Retinal pigment epithelial cell (primary cell): ENCODE measurements around the gene PARP11.
A peak's percentile ranks its signal among the peaks of the same experiment; 100 is the strongest.

Experiments
- DNase-seq: peaks from one replicate; pipeline ENCODE4 v3.0.0-alpha.2; 2010; ENCODE audit warnings: low read depth
- H3K4me3 ChIP-seq: 2 replicates; pipeline ENCODE4 v1.5.1; 2011; ENCODE audit warnings: mild to moderate bottlenecking, low read length, control low read depth, moderate library complexity
- CTCF ChIP-seq: conservative IDR thresholded peaks from 2 replicates; pipeline ENCODE4 v1.5.1; 2011; ENCODE audit warnings: low read depth, low read length, control low read depth, inconsistent platforms

Gene PARP11

GRCh38 chr12:3795066-3795465 lies 78.1 kb downstream of the PARP11 start:
- DNase-seq = no peak
- H3K4me3 ChIP-seq = no peak overlapping the region
- no peak for TF ChIP-seq CTCF

DNA sequence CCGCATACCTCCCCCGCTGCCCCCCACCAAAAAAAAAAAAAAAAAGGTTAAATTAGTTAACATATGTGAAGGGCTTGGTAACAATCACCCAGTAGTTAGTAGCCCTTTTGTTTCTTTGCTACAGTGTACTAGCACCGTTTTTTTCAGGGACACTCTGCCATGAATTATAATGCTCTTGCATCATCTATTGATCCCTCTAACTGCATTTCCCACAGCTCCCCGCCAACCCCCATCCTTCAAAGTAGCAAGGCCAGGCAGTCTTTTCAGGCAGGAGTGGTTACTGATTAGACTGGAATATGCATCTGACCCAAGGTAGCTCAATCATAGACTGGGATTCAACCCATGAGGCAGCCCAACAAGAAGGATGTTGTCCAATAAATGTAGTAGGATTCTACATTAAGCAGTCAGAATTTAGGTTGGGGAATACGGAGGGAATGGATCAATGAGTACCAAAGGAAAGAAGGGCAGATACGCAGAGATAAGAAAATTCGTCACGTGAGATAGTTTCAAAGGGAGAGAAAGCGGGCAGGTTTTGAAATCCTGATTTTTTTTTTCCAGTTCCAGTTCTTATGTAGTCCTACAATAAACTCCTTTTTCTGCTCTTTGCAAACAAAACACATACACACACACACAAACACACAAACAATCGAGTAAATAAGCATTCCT lies 80.4 kb downstream of the PARP11 start:
- TF ChIP-seq CTCF = no peak
- no peak overlapping the region for H3K4me3 ChIP-seq
- no peak for DNase-seq

DNA sequence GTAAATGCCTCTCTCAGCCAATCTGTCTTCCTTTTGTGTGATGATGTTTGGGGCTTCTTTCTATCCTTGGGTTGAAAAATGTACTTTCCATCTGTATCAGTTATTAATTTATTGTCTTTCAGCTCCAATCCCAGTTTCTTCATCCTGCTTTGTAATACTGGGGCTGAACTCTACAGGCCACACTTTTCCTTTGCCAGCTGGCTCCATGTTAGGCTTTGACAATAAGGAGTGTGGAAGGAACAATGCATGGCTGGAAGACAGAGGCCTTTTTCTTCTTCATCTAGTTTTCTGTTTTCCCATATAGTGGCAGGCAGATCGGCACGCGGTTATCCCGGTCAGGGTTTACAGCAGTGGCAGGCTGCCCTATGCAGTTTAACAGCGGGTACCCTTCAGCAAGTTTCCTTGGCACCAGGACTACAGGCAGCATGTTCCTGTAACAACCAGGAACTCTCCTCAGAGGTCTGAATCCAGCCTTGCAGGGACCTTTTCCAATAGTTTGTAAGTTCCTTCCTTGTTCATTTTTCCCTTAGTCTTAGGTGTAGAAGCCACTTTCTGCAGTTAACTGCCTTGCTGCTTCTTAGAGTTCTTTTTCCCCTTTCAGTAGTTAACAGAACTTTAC lies 81.8 kb downstream of the PARP11 start:
- DNase-seq = no peak
- no peak for TF ChIP-seq CTCF
- no peak overlapping the region for H3K4me3 ChIP-seq

- no peak for TF ChIP-seq CTCF
- no peak overlapping the region for H3K4me3 ChIP-seq
- no peak for DNase-seq
Measured at GRCh38 chr12:3790642-3791041, 82.6 kb downstream of the PARP11 start.

DNA sequence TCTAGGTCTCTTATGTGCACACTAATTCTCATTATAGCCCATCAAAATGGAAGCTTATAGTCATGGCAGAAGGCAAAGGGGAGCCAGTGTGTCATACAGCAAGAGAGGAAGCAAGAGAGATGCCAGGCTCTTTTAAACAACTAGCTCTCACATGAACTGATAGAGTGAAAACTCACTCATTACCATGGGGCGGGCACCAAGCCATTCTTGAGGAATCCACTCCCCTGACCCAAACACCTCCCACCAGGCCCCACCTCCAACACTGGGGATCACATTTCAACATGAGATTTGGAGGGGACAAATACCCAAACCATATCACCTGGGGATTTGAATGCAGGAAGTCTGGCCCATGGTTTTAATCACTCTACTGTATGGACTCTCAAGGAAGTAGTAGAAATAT lies 83.4 kb downstream of the PARP11 start:
- TF ChIP-seq CTCF = no peak
- no peak for DNase-seq
- H3K4me3 ChIP-seq = no peak overlapping the region

GRCh38 chr12:3777206-3777809 lies 95.9 kb downstream of the PARP11 start:
- no peak for DNase-seq
- TF ChIP-seq CTCF = peak; percentile 84
- H3K4me3 ChIP-seq = no peak overlapping the region
